PC-3 (cell line): Measurements from ENCODE around the gene GCC1. TPM values are rescaled to one million over a fixed set of nuclear protein-coding genes. Genes with fewer than 3 reads are reported as not detected.

Experiments used
- ATAC-seq: fragments of 200-7000 bp; cut with Tn5 transposase; 2 replicates; pipeline ENCODE4 v1.9.1; 2020; ENCODE audit warnings: mild to moderate bottlenecking, moderate library complexity
- BruUV-seq: library from RNA; stranded (reverse); fragments of 400-500 nt; replicated peaks from 2 replicates; lab custom pipeline; 2021; lab: Mats Ljungman, UMichigan
- CTCF ChIA-PET: fragments of 300-600 bp; sonication (Branson Sonifier 250); formaldehyde crosslinking; loops from one replicate; lab custom pipeline; 2022; ENCODE audit warnings: antibody characterized with exemption; lab: Charles Lee
- POLR2A ChIA-PET: fragments of 300-600 bp; sonication (Branson Sonifier 250); formaldehyde crosslinking; loops from one replicate; lab custom pipeline; 2022; ENCODE audit warnings: antibody characterized with exemption; ENCODE audit not compliant: unreplicated experiment; lab: Charles Lee
- DNase-seq: peaks from one replicate; pipeline ENCODE4 v3.0.0-alpha.2; 2015
- H2AFZ ChIP-seq: fragments of 300-600 bp; sonication (generic); 2 replicates; pipeline ENCODE4 v1.6.0; 2016; ENCODE audit warnings: antibody characterized with exemption, low read length
- H3F3A ChIP-seq: fragments of 300-600 bp; sonication (generic); one replicate; pipeline ENCODE4 v1.6.0; 2017; ENCODE audit warnings: antibody characterized with exemption, low read length, control low read depth, mild to moderate bottlenecking; ENCODE audit not compliant: unreplicated experiment
- H3K27ac ChIP-seq: fragments of 300-600 bp; sonication (generic); 2 replicates; pipeline ENCODE4 v1.5.1; 2016; ENCODE audit warnings: mild to moderate bottlenecking, low read length
- H3K27me3 ChIP-seq: fragments of 300-600 bp; sonication (generic); 2 replicates; pipeline ENCODE4 v1.6.1; 2016; ENCODE audit warnings: low read length, mixed read lengths
- H3K36me3 ChIP-seq: fragments of 300-600 bp; sonication (generic); 2 replicates; pipeline ENCODE4 v1.6.1; 2016; ENCODE audit warnings: low read depth, mixed run types, low read length, mixed read lengths
- H3K4me1 ChIP-seq: fragments of 300-600 bp; sonication (generic); 2 replicates; pipeline ENCODE4 v1.5.1; 2016; ENCODE audit warnings: low read length; ENCODE audit not compliant: insufficient read depth
- H3K4me2 ChIP-seq: fragments of 300-600 bp; sonication (generic); 2 replicates; pipeline ENCODE4 v1.6.0; 2016; ENCODE audit warnings: low read length
- H3K4me3 ChIP-seq: fragments of 300-600 bp; sonication (generic); 2 replicates; pipeline ENCODE4 v1.5.1; 2016; ENCODE audit warnings: mild to moderate bottlenecking, low read length, mixed read lengths
- H3K79me2 ChIP-seq: fragments of 300-600 bp; sonication (generic); 2 replicates; pipeline ENCODE4 v1.6.1; 2017; ENCODE audit warnings: low read length, mixed read lengths
- H3K9ac ChIP-seq: fragments of 300-600 bp; sonication (generic); 2 replicates; pipeline ENCODE4 v1.6.0; 2016; ENCODE audit warnings: mild to moderate bottlenecking, low read length
- H3K9me2 ChIP-seq: fragments of 300-600 bp; sonication (generic); replicated peaks from 2 replicates; pipeline ENCODE4 v1.6.1; 2016; ENCODE audit warnings: mixed run types, low read length, mixed read lengths
- H3K9me3 ChIP-seq: fragments of 300-600 bp; sonication (generic); 2 replicates; pipeline ENCODE4 v1.6.1; 2016; ENCODE audit warnings: low read length, mixed read lengths
- H4K20me1 ChIP-seq: fragments of 300-600 bp; sonication (generic); 2 replicates; pipeline ENCODE4 v1.6.1; 2016; ENCODE audit warnings: low read length, mixed read lengths
- EZH2 ChIP-seq: fragments of 300-600 bp; sonication (generic); IDR thresholded peaks from one replicate; pipeline ENCODE4 v1.6.1; 2017; ENCODE audit warnings: antibody characterized with exemption, mild to moderate bottlenecking, low read length; ENCODE audit not compliant: unreplicated experiment
- EZH2phosphoT487 ChIP-seq: fragments of 300-600 bp; sonication (generic); IDR thresholded peaks from 2 replicates; pipeline ENCODE4 v1.6.1; 2018; ENCODE audit warnings: mild to moderate bottlenecking, antibody characterized with exemption, low read length, borderline replicate concordance
- intact Hi-C: fragments of 100-400 bp; cut with micrococcal nuclease; formaldehyde crosslinking; loops from 2 replicates; pipeline ENCODE4 v1.9.0; 2023
- total RNA-seq: library from RNA; depleted of rRNA; stranded (reverse); fragments of >200 nt; gene quantifications from 2 replicates; pipeline ENCODE4 v1.2.3, GENCODE V29; 2014
- TF ChIP-seq, protein P1 (sequence below): fragments of 300-600 bp; sonication (generic); conservative IDR thresholded peaks from 2 replicates; pipeline ENCODE4 v1.5.1; 2017; ENCODE audit warnings: antibody characterized with exemption, low read depth, mild to moderate bottlenecking, low read length

The GCC1 gene
- total RNA-seq, 1 experiment from 2014 or later = 11.2 TPM

GRCh38 chr7:127535546-127536393 lies 49.6 kb downstream of the GCC1 start:
- no peaks in the 10 kb centered on the region for H3K36me3 ChIP-seq
- intact Hi-C loops = no loop called here
- no peak for TF ChIP-seq EZH2
- TF ChIP-seq, protein P1, sequence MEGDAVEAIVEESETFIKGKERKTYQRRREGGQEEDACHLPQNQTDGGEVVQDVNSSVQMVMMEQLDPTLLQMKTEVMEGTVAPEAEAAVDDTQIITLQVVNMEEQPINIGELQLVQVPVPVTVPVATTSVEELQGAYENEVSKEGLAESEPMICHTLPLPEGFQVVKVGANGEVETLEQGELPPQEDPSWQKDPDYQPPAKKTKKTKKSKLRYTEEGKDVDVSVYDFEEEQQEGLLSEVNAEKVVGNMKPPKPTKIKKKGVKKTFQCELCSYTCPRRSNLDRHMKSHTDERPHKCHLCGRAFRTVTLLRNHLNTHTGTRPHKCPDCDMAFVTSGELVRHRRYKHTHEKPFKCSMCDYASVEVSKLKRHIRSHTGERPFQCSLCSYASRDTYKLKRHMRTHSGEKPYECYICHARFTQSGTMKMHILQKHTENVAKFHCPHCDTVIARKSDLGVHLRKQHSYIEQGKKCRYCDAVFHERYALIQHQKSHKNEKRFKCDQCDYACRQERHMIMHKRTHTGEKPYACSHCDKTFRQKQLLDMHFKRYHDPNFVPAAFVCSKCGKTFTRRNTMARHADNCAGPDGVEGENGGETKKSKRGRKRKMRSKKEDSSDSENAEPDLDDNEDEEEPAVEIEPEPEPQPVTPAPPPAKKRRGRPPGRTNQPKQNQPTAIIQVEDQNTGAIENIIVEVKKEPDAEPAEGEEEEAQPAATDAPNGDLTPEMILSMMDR = no peak
- TF ChIP-seq EZH2phosphoT487 = no peak
- no TSS peak for BruUV-seq
- no peak overlapping the region for H3K4me2 ChIP-seq
- H4K20me1 ChIP-seq = no peaks in the 10 kb centered on the region
- ChIA-PET POLR2A (no interaction called here), CTCF (no interaction called here)
- no peaks in the 10 kb centered on the region for H3K79me2 ChIP-seq
- no peak overlapping the region for H3K27ac ChIP-seq
- H3K4me1 ChIP-seq = no peaks in the 10 kb centered on the region
- no peak overlapping the region for H3K9ac ChIP-seq
- no peaks in the 10 kb centered on the region for H3F3A ChIP-seq
- H3K9me3 ChIP-seq = no peaks in the 10 kb centered on the region
- ATAC-seq (no peak), DNase-seq (no peak)
- H3K27me3 ChIP-seq = peaks cover 42% of the 10 kb centered on the region
- no peak overlapping the region for H2AFZ ChIP-seq
- H3K4me3 ChIP-seq = no peak overlapping the region
- no peaks in the 10 kb centered on the region for H3K9me2 ChIP-seq

DNA sequence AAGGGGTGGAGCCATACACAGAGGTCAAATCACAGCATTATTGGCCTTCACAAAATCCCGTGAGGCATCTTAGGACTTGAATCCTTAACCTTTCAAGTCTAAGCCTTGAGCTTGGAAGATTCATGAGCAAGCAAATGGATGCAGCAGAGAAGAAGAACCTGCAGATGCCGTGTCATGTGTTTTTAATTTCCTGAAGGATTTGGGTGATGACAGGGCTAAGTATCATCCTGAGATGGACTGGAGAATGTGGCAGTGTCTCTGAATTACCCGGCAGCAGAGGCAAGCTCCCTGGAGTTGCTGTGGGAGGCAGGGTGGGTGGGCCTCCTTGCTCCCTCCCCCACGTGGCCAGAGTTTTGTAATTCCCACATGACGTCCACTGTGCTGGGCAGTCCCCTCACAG lies 50.8 kb downstream of the GCC1 start:
- Histone ChIP-seq H3F3A (no peaks in the 10 kb centered on the region), H3K9me2 (no peaks in the 10 kb centered on the region), H3K9ac (no peak overlapping the region), H3K79me2 (no peaks in the 10 kb centered on the region), H3K27ac (no peak overlapping the region), H3K36me3 (no peaks in the 10 kb centered on the region), H3K27me3 (peaks cover 38% of the 10 kb centered on the region), H3K9me3 (no peaks in the 10 kb centered on the region), H3K4me3 (no peak overlapping the region), H2AFZ (no peak overlapping the region), H4K20me1 (no peaks in the 10 kb centered on the region), H3K4me2 (no peak overlapping the region), H3K4me1 (no peaks in the 10 kb centered on the region)
- DNase-seq (no peak), ATAC-seq (no peak)
- ChIA-PET POLR2A (no interaction called here), CTCF (no interaction called here)
- no TSS peak for BruUV-seq
- intact Hi-C loops = no loop called here
- TF ChIP-seq EZH2phosphoT487 (no peak), EZH2 (no peak)
- TF ChIP-seq, protein P1 = no peak

- intact Hi-C loops = no loop called here
- no peaks in the 10 kb centered on the region for H3K9me3 ChIP-seq
- no peaks in the 10 kb centered on the region for H3K79me2 ChIP-seq
- H3F3A ChIP-seq = no peaks in the 10 kb centered on the region
- ATAC-seq (no peak), DNase-seq (no peak)
- no peak overlapping the region for H3K9ac ChIP-seq
- no peak overlapping the region for H3K4me2 ChIP-seq
- TF ChIP-seq EZH2 = no peak
- no peak for TF ChIP-seq EZH2phosphoT487
- TF ChIP-seq, protein P1 = no peak
- peaks cover 26% of the 10 kb centered on the region for H3K27me3 ChIP-seq
- no peaks in the 10 kb centered on the region for H3K36me3 ChIP-seq
- no peaks in the 10 kb centered on the region for H3K4me1 ChIP-seq
- no peaks in the 10 kb centered on the region for H3K9me2 ChIP-seq
- POLR2A ChIA-PET = no interaction called here
- no TSS peak for BruUV-seq
- CTCF ChIA-PET = no interaction called here
- no peak overlapping the region for H2AFZ ChIP-seq
- no peak overlapping the region for H3K4me3 ChIP-seq
- no peaks in the 10 kb centered on the region for H4K20me1 ChIP-seq
- H3K27ac ChIP-seq = no peak overlapping the region
These were observed 52.7 kb downstream of the GCC1 start for GRCh38 chr7:127532736-127533135.
